DMS 273 (cell line): ENCODE data around the gene DDX42.
"Not testable (repeated sequence)": the region's sequence is repeated elsewhere in the genome, so short reads cannot be mapped to it uniquely, and the experiment has no call there.

ENCODE experiments used
- DNase-seq: peaks from one replicate; lab custom pipeline; 2025; ENCODE audit not compliant: unreplicated experiment; lab: John Stamatoyannopoulos, UW

The DDX42 gene

DNA sequence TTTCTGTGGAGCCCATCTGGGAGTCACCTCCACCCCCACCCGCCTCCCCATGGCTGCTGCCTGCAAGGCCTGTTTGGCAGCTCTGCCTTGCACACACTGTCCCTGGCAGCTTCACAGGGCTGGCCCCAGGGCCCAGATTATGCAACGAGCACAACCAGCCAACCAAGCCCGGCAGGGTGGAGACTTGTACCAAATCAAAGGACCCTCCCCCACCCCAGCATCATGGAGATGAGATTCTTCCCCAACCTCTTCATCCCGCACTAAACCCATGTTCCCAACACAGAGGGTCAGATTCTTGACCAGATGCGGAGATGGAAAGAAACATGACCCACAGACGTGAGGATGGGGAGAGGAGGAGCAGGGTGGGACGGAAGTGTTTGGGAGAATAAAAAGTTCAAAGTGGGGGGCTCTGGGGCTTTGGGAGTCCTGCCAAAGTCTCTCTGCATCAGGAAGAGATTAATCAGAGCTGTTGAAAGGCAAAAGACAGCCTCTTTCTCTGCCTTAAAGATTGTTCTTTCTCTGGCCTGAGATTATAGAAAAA lies 64.7 kb downstream of the DDX42 start:
- DNase-seq = peak; percentile 46

DNA sequence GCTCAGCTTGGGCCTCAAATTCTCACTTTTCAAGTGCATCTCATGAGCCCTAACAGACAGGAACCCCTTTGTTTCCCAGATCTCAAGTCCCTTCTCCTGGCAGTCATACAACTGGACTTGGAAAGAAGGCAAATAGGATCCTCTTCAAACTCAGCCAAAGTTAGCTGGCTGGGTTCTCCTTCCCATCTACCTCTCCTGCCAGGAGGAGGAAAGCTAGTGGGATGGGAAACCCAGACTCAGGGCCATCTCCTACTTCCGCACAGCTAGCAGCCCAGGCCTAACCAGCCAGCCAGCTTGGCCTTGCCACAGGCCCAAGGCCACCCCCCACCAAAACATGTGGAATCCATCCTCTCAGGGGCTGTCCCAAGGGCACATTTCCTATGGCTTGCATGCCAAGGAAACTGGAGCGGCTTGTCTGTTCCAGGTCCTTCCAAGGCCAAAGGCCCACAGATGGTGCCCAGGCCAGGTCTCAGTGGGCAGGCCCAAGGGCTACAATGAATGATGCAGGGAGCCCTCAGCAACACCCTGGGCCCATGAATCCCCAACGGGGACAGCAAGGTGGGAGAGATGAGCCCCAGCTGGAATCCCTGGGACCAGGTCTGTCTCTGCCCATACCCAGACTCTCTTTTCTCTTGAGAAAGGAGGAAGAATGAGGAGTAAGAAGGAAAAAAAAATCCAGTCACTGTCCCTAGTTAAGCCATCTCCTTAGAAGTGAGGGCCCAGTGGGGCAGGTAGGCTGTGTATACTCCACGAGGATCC lies 66.8 kb downstream of the DDX42 start:
- DNase-seq = no peak

DNA sequence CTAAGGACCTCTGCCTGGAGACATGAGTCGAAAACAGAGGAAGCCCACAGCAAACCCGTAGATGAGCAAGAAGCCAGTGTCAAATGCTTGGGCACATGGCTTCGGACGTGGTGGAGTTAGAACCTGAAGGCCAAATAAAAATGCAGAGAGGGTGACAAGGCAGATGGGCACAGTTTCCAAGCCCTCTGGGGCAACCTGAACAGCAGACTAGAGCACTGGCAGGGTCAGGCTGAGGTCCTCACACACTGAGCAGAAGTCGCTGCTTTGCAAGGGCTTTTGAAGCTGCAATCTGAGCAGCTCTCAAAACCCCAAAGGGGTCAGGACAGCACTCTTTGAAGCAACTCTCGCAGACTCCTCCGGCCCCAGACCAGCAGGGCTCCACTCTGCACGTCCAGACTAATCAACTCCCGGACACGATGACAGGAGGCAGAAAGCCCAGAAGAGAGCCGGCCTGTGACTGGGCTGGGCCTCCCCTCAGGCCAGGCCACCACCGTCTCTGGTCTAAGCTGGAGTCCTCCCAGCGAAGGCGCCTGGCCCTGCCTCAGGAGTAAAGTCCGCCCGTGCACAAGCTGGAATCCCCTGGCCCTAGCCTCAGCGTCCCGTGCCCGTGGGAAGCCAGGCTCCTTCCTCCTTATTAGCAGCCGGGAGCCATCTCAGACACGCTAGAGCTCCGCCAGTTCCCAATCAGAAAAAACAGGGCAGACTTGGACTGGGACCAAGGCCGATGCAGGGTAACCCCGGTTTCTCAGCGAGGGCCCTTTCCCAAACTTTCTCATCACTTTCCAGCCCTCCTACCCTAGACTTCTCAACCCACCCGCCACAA lies 67.6 kb downstream of the DDX42 start:
- peak; percentile 68 for DNase-seq

DNA sequence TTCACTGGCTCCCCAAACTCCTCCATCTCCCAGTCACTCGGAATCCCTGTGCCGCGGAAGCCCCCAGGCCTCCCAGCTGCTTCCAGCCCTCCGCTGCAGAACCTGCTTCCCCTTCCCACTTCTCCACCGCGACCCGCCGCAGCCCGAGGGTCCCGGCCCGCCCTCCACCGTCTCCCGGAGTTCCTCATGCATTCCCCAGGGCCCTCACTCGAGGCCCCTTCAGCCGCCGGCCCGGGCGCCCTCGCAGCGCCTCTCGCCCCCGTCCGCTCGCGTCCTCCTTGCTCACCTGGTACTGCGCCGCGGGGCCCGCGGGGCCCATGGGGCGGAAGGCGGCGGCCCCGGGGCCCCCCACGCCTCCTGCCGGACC lies 68.2 kb downstream of the DDX42 start:
- no peak for DNase-seq

DNA sequence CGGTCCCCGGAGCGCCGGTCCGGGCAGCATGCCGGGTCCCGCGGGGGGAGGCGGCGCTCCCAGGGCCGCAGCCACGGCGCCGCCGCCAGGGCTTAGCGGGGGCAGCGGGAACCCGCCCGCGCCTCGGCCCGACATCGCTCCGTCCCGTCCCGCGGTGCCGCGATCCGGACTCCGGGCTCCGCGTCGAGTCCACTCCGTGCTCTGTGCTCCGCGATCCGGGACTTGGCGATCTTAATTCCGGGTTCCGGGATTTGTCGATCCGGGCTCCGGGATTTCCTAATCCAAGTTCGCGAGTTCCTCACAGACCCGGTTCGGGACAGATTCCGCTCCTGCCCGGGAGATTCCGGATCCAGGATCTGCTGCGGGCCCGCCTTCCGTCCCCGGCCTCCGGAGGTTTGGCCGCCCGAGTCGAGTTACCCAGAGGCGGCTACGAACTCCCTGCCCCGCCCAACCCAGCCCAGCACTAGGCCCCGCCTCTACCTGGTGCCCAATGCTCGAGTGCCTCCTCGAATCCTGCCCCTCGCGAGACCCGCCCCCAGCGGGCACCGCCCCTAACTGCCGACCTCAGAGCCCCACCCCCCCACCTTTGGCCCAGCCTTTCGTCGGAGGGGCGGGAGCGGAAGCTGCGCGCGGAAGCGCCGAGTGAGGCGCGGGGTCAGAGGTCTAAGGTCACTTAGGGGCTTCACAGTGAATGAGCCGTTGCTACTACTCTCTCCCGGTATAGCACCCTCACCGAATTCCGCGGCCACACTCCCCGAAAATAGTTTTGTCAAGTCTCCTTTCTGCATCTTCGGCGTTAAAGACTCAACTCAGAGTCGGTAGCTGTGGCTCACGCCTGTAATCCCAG lies 68.8 kb downstream of the DDX42 start, which contains the start of gene SMARCD2:
Gene SMARCD2, minus strand, starts transcription at position 146 of the 847 bp plus-strand sequence. Its CDS starts 11 bp downstream, at position 135.
- peak; percentile 100 for DNase-seq

DNA sequence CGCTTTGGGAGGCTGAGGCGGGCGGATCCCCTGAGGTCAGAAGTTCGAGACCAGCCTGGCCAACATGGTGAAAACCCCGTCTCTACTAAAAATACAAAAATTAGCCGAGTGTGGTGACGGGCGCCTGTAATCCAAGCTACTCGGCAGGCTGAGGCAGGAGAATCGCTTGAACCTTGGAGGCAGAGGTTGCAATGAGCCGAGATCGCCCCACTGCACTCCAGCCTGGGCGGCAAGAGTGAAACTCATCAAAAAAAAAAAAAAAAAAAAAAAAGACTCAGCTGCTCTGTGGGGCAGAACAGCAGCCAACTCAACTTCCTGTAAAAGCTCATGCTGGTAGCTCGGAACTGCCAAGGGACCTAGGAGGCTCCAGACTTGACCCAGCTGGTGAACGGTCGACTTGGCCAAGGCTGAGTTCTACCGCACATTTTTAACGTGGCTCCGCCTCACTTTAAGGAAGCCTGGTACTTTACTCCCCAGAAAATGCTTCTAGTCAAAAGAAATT lies 69.5 kb downstream of the DDX42 start:
- peak; percentile 77 for DNase-seq

DNA sequence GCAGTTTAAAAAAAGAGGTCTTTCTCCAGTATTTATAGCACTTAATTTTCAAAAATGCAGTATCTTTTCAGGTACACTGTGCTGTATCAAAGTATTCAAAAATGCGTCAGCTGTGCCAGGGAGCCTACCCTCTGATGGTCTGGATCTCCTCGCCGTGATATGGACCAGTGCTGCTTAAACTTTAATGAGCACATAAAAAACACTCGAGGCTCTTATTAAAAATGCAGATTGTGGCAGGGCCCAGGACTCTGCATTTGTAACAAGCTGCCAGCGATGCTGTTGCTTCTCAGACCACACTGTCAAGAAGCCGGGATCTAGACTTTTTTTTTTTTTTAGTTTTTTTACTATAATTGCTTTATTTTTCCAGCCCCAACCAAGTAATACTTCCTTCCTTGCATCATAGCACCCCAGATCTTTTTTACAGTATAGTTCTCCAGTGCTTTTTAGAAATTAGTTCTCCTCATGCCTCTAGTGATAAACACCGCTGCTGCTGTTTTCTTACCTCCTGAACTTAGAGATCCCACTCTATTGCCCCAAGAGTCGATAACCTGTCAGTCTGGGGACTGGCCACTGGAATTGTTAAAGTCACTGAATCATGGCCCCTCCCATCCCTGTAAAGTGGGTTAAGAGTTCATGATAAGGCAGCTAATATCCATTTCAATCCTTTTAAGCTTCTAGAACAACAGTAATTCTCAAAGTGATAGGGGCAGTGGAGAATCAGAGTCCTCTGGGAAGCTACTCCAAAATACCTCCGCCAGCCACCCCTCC lies 70.1 kb downstream of the DDX42 start:
- no peak for DNase-seq

DNA sequence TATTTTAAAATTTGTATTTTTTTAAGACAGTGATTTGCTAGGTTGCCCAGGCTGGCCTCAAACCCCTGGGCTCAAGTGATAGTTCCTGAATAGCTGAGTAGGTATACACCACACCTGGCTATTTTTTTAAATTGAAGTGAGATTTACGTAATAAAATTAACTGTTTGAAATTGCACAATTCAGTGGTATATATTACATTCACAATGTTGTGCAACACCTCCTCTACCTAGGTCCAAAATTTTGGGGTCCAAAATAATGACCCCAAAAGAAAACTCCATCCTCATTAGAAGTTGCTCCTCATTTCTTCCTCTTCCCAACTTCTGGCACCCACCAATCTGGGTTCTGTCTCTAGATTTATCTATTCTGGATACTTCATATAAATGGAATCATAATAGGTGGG lies 71.5 kb downstream of the DDX42 start:
- DNase-seq = no peak

DNA sequence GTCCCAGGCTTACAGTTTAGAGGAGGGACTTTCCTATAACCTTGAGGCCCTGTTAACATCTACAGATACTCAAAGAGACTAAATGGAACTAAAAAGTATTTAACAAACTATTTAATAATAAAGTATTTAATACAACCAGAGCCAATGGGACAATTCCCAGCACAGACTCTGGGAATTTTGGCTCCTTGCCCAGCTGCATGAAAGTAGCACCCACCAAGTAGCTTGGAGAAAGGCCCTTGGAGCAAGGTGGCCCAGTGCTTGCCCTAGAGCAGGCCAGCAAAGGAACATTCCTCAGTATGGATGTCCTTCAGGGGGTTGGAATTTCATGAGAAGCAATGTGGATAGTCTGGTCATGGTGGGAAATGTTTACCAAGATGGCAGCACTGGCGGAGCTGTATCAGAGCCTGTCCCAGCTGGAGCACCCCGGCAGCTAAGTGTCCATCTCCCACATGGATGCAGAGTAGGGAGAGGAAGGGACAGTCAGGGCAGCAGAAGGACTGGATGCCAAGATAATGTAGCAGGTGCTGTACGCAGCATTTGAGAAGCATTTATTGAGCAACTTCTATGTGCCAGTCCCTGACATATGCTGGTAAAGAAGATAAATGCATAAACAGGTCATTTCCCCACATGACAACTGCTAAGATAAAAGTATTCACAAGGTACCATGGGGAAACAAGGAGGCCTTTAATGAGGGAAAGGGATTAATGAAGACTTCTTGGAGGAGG lies 73.7 kb downstream of the DDX42 start:
- peak; percentile 27 for DNase-seq

DNA sequence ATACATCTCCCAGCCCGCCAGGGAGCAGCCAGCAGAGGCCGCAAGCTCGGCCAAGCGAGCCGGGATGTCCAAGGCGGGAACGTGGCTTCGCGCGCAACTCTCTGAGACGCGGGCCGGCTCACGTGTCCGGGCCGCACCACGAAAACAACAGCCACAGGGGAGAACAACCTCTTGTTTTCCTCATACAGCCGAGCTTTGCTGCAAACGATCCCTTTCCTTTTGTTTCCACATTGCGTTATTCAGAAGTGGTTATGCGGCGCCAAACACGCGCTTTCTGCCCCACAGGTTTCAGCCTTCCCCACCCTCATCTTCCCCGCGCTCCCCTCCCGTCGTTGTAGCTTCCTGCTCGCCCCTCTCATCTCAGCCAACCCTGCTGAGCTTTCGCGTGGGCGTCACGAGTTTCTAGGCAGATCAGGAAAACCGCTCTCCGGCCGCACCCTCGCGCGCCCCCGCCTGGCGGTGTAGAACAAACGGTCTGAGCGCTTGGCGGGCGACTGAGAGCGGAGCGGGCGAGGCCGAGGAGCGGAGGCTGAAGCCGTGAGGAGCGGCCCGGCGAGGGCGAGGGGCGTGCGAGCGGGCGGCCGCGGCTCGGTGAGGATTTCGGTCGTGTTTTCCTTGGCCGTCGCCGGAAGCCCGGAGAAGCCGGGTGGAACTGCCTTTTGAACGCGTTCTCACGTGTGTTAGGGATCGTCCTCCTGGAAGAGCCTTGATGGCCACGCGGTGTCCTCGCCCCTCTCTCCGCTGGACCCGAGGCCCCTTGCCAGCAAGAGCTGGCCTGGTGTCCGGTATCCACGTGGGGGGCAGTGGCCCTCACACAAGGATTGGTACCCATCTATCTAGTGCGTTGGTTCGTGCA lies 75.1 kb downstream of the DDX42 start:
- DNase-seq = peak; percentile 30

DNA sequence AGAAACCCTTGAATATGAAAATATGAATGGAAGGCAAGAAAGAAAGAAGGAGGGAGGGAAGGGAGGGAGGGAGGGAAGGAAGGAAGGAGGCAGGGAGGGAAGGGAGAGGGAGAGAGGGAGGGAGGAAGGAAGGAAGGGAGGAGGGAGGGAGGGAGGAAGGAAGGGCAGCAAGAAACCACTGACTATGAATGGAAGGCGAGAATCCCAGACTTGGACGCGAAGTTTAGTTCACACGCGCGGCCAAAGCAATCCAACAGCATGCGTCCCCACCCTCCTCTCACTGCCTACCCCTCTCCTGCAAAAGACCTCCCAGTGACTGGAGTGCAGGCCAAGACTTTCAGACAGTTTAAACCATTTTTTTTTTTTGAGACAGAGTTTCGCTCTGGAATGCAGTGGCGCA lies 76.4 kb downstream of the DDX42 start:
- DNase-seq = no peak

DNA sequence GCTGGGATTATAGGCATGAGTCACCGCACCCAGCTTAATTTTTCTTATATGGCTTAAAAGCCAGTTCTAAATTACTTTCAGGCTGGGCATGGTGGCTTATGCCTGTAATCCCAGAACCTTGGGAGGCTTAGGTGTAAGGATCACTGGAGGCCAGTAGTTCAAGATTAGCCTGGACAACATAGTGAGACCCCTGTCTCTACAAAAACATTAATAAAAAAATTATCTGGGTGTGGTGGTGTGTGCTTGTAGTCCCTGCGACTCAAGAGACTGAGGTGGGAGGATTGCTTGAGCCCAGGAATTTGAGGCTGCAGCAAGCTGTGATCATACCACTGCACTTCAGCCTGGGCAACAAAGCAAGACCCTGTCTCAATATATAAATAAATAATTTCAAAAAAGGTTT lies 79.3 kb downstream of the DDX42 start:
- no peak for DNase-seq

DNA sequence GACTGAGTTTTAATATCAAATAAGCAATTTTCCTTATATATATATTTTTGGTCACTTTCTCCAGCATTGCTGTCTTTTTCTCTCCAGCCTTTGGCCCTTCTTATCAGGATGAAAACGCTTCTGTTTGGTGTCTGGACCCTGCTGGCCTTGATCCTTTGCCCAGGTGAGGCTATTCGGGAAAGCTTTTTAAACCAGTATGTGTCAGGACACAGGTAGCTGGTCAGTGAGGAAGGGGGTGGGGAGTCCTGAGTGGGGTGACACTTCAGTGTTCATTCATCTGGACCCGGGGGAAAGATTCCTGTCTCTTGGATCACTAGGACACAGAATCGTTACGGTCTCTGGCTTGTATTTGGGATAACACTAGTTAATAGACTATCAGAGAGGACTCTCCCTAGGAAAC lies 80.7 kb downstream of the DDX42 start:
- DNase-seq = no peak

DNA sequence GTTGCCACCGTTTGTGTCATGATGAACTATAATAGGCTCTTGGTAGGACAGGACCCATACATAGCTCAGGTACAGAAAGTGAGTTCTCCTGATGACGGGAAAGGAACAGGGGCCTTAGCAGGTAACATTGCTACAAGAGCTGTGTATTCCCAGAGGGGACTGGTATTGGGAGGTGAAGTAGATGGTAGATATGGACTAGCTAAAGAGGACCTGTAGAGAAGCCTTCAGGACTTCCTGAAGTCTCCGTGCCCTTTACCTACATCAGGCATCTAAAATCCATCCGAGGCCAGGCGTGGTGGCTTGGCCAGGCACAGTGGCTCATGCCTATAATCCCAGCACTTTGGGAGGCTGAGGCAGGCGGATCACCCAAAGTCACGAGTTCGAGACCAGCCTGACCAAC lies 81.2 kb downstream of the DDX42 start:
- DNase-seq = no peak

DNA sequence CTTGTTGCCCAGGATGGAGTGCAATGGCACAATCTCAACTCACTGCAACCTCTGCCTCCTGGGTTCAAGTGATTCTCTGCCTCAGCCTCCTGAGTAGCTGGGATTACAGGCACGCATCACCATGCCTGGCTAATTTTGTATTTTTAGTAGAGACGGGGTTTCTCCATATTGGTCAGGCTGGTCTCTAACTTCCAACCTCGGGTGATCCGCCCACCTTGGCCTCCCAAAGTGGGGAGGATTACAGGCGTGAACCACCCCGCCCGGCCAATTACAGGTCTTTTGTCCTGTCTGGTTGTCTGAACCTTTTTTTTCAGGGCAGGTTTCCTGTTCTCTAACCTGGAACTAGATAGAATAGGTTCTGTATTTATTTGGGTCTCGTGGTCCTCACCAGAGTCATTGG lies 82.5 kb downstream of the DDX42 start:
- not testable (repeated sequence) for DNase-seq

DNA sequence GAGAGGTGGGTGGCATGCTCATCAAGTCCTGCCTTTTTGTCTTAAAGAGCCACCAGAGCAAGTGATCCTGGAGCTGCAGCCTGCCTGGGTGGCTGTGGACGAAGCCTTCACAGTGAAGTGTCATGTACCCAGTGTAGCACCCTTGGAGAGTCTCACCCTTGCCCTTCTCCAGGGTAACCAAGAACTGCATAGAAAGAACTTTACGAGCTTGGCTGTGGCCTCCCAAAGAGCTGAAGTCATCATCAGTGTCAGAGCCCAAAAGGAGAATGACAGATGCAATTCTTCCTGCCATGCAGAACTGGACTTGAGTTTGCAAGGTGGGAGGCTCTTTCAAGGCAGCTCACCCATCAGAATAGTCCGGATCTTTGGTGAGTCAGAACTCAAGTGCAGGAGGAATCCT lies 85.3 kb downstream of the DDX42 start:
- no peak for DNase-seq

DNA sequence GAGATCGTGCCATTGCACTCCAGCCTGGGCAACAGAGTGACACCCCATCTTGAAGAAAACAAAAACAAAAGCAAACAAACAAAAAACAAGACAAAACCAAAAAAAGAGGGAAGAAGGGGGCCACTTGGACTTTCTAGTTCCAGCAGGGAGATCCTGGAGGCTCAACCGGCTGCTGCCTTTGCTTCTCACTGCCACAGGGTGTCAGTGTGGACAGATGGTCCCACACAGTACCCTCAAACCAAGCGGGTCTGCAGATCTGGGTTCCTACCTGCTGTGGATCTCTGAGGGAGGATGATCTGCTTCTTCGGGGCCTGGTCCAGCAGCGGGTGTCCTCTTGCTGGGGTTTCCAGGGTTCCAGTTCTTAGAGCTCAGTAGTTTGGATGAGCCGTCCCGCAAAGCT lies 92.7 kb downstream of the DDX42 start:
- peak; percentile 50 for DNase-seq
